A549 (cell line): Measurements from ENCODE around the gene MYBL2. TPM values are rescaled to one million over a fixed set of nuclear protein-coding genes. Genes with fewer than 3 reads are reported as not detected.

Source experiments
- ATAC-seq, 2 experiments: fragments of 200-7000 bp in 1 of 2; fragments of >200 bp in 1 of 2; cut with Nextera tagmentation in 1 of 2; cut with Tn5 transposase in 1 of 2; 3 replicates each; pipeline versions ENCODE4 v1.8.0 to v1.9.1; 2018 to 2020; ENCODE audit warnings: mild to moderate bottlenecking in 1 of 2, moderate library complexity in 1 of 2
- CTCF ChIA-PET: fragments of 300-600 bp; sonication (Branson Sonifier 250); formaldehyde crosslinking; extraction: SDS; loops from one replicate; lab custom pipeline; 2021; ENCODE audit warnings: antibody characterized with exemption, inconsistent platforms; lab: Yijun Ruan, JAX
- POLR2A ChIA-PET: fragments of 350-600 bp; formaldehyde crosslinking; extraction: SDS; loops from one replicate; lab custom pipeline; 2021; ENCODE audit warnings: antibody characterized with exemption, inconsistent platforms; lab: Yijun Ruan, JAX
- DNase-seq, 2 experiments: peaks; one replicate each; pipeline versions ENCODE4 v3.0.0 to v3.0.0-alpha.2; 2011 to 2016; ENCODE audit warnings: low read depth in 1 of 2, low spot score in 1 of 2
- FAIRE-seq: peaks from 2 replicates; lab custom pipeline; 2011; peaks lifted over from hg19 to GRCh38; lab: Jason Lieb, UNC
- H3K27ac ChIP-seq, 2 experiments: fragments of >200 bp; sonication (Bioruptor Twin); formaldehyde crosslinking; 3 replicates each; pipeline ENCODE4 v1.5.1; 2016 to 2017
- H3K4me1 ChIP-seq: fragments of >200 bp; sonication (Bioruptor Twin); formaldehyde crosslinking; 3 replicates; pipeline ENCODE4 v1.6.1; 2016
- H3K4me2 ChIP-seq: fragments of >200 bp; sonication (Bioruptor Twin); formaldehyde crosslinking; 3 replicates; pipeline ENCODE4 v1.6.1; 2016
- H3K4me3 ChIP-seq: fragments of >200 bp; sonication (Bioruptor Twin); formaldehyde crosslinking; 3 replicates; pipeline ENCODE4 v1.5.1; 2016
- H3K9me3 ChIP-seq: fragments of >200 bp; sonication (Bioruptor Twin); formaldehyde crosslinking; 3 replicates; pipeline ENCODE4 v1.6.1; 2016
- BHLHE40 ChIP-seq: IDR thresholded peaks from 2 replicates; pipeline ENCODE4 v1.6.1; 2012; ENCODE audit warnings: low read depth, low read length, inconsistent platforms
- CBX2 ChIP-seq: fragments of 200-600 bp; sonication (generic); IDR thresholded peaks from 2 replicates; pipeline ENCODE4 v1.6.1; 2016; ENCODE audit warnings: low read depth, mild to moderate bottlenecking, borderline replicate concordance
- CHD2 ChIP-seq: fragments of 150-350 bp; IDR thresholded peaks from 2 replicates; pipeline ENCODE4 v1.6.1; 2014; ENCODE audit warnings: low read length; ENCODE audit not compliant: partially characterized antibody
- EHF ChIP-seq: fragments of 250-450 bp; sonication (Bioruptor Pico); IDR thresholded peaks from 2 replicates; pipeline ENCODE4 v1.5.0; 2020; ENCODE audit warnings: mild to moderate bottlenecking
- EHMT2 ChIP-seq: fragments of 200-600 bp; sonication (generic); IDR thresholded peaks from 2 replicates; pipeline ENCODE4 v1.6.1; 2016; ENCODE audit warnings: antibody characterized with exemption, low read depth, mild to moderate bottlenecking, moderate library complexity
- EP300 ChIP-seq, 2 experiments: fragments of >200 bp; sonication (Bioruptor Twin); formaldehyde crosslinking; IDR thresholded peaks; 2 replicates in 1 of 2; 3 replicates in 1 of 2; pipeline ENCODE4 v1.6.1; 2016 to 2017
- FOXS1 ChIP-seq: fragments of 250-450 bp; sonication (Bioruptor Pico); IDR thresholded peaks from 2 replicates; pipeline ENCODE4 v1.5.0; 2020; ENCODE audit warnings: mild to moderate bottlenecking, moderate library complexity
- GATA3 ChIP-seq: IDR thresholded peaks from 2 replicates; pipeline ENCODE4 v1.6.1; 2012; ENCODE audit warnings: borderline replicate concordance
- HEYL ChIP-seq: fragments of 250-450 bp; sonication (Bioruptor Pico); IDR thresholded peaks from 2 replicates; pipeline ENCODE4 v1.8.0; 2021; ENCODE audit warnings: mild to moderate bottlenecking, moderate library complexity
- HOXB5 ChIP-seq: fragments of 250-450 bp; sonication (Bioruptor Pico); IDR thresholded peaks from 2 replicates; pipeline ENCODE4 v1.5.0; 2020; ENCODE audit warnings: mild to moderate bottlenecking, moderate library complexity
- JUN ChIP-seq, 2 experiments: fragments of >200 bp; sonication (Bioruptor Twin); formaldehyde crosslinking; IDR thresholded peaks; 2 replicates in 1 of 2; 3 replicates in 1 of 2; pipeline ENCODE4 v1.6.1; 2016 to 2017
- JUNB ChIP-seq: fragments of >200 bp; sonication (Bioruptor Twin); formaldehyde crosslinking; IDR thresholded peaks from 2 replicates; pipeline ENCODE4 v1.6.1; 2016
- NFE2L2 ChIP-seq: fragments of 150-350 bp; conservative IDR thresholded peaks from 2 replicates; pipeline ENCODE4 v1.6.1; 2014; ENCODE audit warnings: low read length
- NPAS2 ChIP-seq: fragments of 250-450 bp; sonication (Bioruptor Pico); IDR thresholded peaks from 2 replicates; pipeline ENCODE4 v1.8.0; 2022; ENCODE audit warnings: mild to moderate bottlenecking, moderate library complexity, borderline replicate concordance
- NR3C1 ChIP-seq: fragments of >200 bp; sonication (Bioruptor Twin); formaldehyde crosslinking; IDR thresholded peaks from 3 replicates; pipeline ENCODE4 v1.6.1; 2017
- PHF8 ChIP-seq: fragments of 200-600 bp; sonication (generic); IDR thresholded peaks from 2 replicates; pipeline ENCODE4 v1.6.1; 2016; ENCODE audit warnings: low read depth, mild to moderate bottlenecking, antibody characterized with exemption, moderate library complexity, borderline replicate concordance
- RFX5 ChIP-seq: fragments of 450-650 bp; IDR thresholded peaks from 2 replicates; pipeline ENCODE4 v1.7.1; 2014; ENCODE audit warnings: antibody characterized with exemption, mild to moderate bottlenecking, moderate library complexity
- RNF2 ChIP-seq: fragments of 200-600 bp; sonication (generic); IDR thresholded peaks from 2 replicates; pipeline ENCODE4 v1.6.1; 2016; ENCODE audit warnings: low read depth, mild to moderate bottlenecking, antibody characterized with exemption, moderate library complexity, borderline replicate concordance
- SMC3 ChIP-seq: fragments of >200 bp; sonication (Bioruptor Twin); formaldehyde crosslinking; IDR thresholded peaks from 3 replicates; pipeline ENCODE4 v1.6.1; 2018; ENCODE audit warnings: inconsistent platforms
- SREBF2 ChIP-seq: fragments of 450-650 bp; IDR thresholded peaks from 2 replicates; pipeline ENCODE4 v1.6.1; 2014; ENCODE audit warnings: mild to moderate bottlenecking, moderate library complexity
- TFCP2L1 ChIP-seq: fragments of 250-450 bp; sonication (Bioruptor Pico); IDR thresholded peaks from 2 replicates; pipeline ENCODE4 v1.5.0; 2021; ENCODE audit warnings: mild to moderate bottlenecking
- ZC3H11A ChIP-seq: fragments of 450-650 bp; IDR thresholded peaks from 2 replicates; pipeline ENCODE4 v1.6.1; 2014; ENCODE audit warnings: antibody characterized with exemption, mild to moderate bottlenecking
- ZNF302 ChIP-seq: fragments of 250-450 bp; sonication (Bioruptor Pico); IDR thresholded peaks from 2 replicates; pipeline ENCODE4 v1.9.0; 2021; ENCODE audit warnings: inconsistent platforms, mild to moderate bottlenecking, moderate library complexity
- WGBS: methylation state at CpG from one replicate; pipeline ENCODE4 v1.1.6; 2017; ENCODE audit errors: missing lambda C conversion rate; 5-methylcytosine and 5-hydroxymethylcytosine counted together
- polyA plus RNA-seq, 4 experiments: library from polyadenylated mRNA; depleted of rRNA in 3 of 4; stranded (reverse); fragments of >200 nt; fragmentation: RNase III in 1 of 4; extraction: RNeasy Plus Mini Kit Qiagen cat#74134 plus additional on column Dnase treatment in 1 of 4; gene quantifications; 2 replicates in 3 of 4; 3 replicates in 1 of 4; pipeline ENCODE4 v1.2.3, GENCODE V29; 2011 to 2017
- TF ChIP-seq, protein P1 (sequence below): fragments of 450-650 bp; IDR thresholded peaks from 2 replicates; pipeline ENCODE4 v1.6.1; 2014; ENCODE audit warnings: antibody characterized with exemption
- TF ChIP-seq, protein P2 (sequence below): IDR thresholded peaks from 2 replicates; pipeline ENCODE4 v1.6.1; 2012
- TF ChIP-seq, protein P3 (sequence below): fragments of 200-600 bp; sonication (generic); IDR thresholded peaks from 2 replicates; pipeline ENCODE4 v1.6.1; 2016; ENCODE audit warnings: antibody characterized with exemption, mild to moderate bottlenecking, moderate library complexity
- TF ChIP-seq, protein P4 (sequence below): fragments of >200 bp; sonication (Bioruptor Twin); formaldehyde crosslinking; IDR thresholded peaks from 3 replicates; pipeline ENCODE4 v1.6.1; 2016
- TF ChIP-seq, protein P5 (sequence below): fragments of >200 bp; sonication (Bioruptor Twin); formaldehyde crosslinking; IDR thresholded peaks from 3 replicates; pipeline ENCODE4 v1.5.1; 2016
- TF ChIP-seq, protein P6 (sequence below): IDR thresholded peaks from 2 replicates; pipeline ENCODE4 v1.6.1; 2012

Gene MYBL2
- polyA plus RNA-seq, 2 of the 4 experiments (the other 2 are of a cell fraction) = 19.9 to 53.7 TPM

DNA sequence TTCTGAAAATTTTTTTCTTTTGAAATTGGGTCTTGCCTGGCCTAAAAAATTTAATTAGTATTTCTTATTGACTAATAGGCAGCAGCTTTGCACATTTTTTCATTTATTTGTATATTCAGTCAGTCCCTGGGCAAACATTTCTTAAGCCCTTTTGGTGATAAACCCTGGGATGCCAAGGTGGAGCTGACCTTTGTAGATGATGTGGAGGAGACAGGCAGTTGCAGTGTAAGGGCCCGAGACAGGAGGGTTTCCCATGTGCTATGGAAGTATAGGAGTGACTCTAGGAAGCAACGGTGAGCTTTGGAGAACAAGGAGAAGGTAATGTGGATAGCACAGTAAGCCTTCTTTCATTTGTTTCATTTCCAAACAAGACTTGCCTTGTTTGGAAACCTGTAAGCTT is 3.5 kb downstream of the MYBL2 start:
- Histone ChIP-seq H3K9me3 (no peaks in the 10 kb centered on the region), H3K27ac (no peak overlapping the region), H3K4me3 (no peak overlapping the region), H3K4me1 (peaks cover 29% of the 10 kb centered on the region), H3K4me2 (no peak overlapping the region)
- CTCF ChIA-PET = interaction anchor here (1.2 to 1.7 kb wide), 3 partner anchors 10 to 222 kb away, joined by 3 to 6 read pairs (median 4); no protein-coding TSS in a partner anchor
- whole genome bisulfite sequencing = 59% methylated on average over 2 of the region's 2 CpGs
- DNase-seq (no peak), FAIRE-seq (no peak), ATAC-seq (no peak)
- POLR2A ChIA-PET = no interaction called here
- TF ChIP-seq, protein P1, sequence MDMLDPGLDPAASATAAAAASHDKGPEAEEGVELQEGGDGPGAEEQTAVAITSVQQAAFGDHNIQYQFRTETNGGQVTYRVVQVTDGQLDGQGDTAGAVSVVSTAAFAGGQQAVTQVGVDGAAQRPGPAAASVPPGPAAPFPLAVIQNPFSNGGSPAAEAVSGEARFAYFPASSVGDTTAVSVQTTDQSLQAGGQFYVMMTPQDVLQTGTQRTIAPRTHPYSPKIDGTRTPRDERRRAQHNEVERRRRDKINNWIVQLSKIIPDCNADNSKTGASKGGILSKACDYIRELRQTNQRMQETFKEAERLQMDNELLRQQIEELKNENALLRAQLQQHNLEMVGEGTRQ = no peak
- no peak for TF ChIP-seq HEYL (CRISPR knock-in tag)
- TF ChIP-seq TFCP2L1 (CRISPR knock-in tag) = no peak
- TF ChIP-seq EP300 (IDR thresholded peaks at IDR 0.05) = no peak
- TF ChIP-seq NFE2L2 = no peak
- TF ChIP-seq EHF (CRISPR knock-in tag) = no peak
- no peak for TF ChIP-seq RFX5
- TF ChIP-seq CBX2 = no peak
- TF ChIP-seq RNF2 = no peak
- no peak for TF ChIP-seq HOXB5 (CRISPR knock-in tag)
- no peak for TF ChIP-seq GATA3
- TF ChIP-seq, protein P2, sequence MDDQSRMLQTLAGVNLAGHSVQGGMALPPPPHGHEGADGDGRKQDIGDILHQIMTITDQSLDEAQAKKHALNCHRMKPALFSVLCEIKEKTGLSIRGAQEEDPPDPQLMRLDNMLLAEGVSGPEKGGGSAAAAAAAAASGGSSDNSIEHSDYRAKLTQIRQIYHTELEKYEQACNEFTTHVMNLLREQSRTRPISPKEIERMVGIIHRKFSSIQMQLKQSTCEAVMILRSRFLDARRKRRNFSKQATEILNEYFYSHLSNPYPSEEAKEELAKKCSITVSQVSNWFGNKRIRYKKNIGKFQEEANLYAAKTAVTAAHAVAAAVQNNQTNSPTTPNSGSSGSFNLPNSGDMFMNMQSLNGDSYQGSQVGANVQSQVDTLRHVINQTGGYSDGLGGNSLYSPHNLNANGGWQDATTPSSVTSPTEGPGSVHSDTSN = no peak
- TF ChIP-seq EHMT2 = no peak
- TF ChIP-seq, protein P3, sequence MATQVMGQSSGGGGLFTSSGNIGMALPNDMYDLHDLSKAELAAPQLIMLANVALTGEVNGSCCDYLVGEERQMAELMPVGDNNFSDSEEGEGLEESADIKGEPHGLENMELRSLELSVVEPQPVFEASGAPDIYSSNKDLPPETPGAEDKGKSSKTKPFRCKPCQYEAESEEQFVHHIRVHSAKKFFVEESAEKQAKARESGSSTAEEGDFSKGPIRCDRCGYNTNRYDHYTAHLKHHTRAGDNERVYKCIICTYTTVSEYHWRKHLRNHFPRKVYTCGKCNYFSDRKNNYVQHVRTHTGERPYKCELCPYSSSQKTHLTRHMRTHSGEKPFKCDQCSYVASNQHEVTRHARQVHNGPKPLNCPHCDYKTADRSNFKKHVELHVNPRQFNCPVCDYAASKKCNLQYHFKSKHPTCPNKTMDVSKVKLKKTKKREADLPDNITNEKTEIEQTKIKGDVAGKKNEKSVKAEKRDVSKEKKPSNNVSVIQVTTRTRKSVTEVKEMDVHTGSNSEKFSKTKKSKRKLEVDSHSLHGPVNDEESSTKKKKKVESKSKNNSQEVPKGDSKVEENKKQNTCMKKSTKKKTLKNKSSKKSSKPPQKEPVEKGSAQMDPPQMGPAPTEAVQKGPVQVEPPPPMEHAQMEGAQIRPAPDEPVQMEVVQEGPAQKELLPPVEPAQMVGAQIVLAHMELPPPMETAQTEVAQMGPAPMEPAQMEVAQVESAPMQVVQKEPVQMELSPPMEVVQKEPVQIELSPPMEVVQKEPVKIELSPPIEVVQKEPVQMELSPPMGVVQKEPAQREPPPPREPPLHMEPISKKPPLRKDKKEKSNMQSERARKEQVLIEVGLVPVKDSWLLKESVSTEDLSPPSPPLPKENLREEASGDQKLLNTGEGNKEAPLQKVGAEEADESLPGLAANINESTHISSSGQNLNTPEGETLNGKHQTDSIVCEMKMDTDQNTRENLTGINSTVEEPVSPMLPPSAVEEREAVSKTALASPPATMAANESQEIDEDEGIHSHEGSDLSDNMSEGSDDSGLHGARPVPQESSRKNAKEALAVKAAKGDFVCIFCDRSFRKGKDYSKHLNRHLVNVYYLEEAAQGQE = no peak
- no peak for TF ChIP-seq BHLHE40
- TF ChIP-seq, protein P4, sequence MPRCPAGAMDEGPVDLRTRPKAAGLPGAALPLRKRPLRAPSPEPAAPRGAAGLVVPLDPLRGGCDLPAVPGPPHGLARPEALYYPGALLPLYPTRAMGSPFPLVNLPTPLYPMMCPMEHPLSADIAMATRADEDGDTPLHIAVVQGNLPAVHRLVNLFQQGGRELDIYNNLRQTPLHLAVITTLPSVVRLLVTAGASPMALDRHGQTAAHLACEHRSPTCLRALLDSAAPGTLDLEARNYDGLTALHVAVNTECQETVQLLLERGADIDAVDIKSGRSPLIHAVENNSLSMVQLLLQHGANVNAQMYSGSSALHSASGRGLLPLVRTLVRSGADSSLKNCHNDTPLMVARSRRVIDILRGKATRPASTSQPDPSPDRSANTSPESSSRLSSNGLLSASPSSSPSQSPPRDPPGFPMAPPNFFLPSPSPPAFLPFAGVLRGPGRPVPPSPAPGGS = no peak
- TF ChIP-seq FOXS1 = no peak
- TF ChIP-seq, protein P5, sequence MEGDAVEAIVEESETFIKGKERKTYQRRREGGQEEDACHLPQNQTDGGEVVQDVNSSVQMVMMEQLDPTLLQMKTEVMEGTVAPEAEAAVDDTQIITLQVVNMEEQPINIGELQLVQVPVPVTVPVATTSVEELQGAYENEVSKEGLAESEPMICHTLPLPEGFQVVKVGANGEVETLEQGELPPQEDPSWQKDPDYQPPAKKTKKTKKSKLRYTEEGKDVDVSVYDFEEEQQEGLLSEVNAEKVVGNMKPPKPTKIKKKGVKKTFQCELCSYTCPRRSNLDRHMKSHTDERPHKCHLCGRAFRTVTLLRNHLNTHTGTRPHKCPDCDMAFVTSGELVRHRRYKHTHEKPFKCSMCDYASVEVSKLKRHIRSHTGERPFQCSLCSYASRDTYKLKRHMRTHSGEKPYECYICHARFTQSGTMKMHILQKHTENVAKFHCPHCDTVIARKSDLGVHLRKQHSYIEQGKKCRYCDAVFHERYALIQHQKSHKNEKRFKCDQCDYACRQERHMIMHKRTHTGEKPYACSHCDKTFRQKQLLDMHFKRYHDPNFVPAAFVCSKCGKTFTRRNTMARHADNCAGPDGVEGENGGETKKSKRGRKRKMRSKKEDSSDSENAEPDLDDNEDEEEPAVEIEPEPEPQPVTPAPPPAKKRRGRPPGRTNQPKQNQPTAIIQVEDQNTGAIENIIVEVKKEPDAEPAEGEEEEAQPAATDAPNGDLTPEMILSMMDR = no peak

DNA sequence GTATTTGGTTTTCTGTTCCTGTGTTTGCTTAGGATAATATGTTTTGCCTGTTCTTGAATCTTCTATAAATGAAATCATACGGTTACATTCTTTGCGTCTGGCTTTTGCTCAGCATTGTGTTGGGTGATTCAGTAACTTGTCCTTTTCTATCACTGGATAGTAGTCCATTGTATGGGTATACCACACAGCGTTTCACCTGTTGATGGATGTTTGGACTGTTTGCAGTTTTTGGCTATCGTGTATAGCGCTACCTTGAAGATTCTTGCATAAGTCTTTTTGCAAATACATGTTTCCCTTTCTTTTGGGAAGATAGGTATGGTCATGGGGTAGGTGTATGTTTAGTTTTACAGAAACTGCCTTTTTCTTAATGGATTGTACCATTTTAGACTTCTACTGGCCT is 9.5 kb downstream of the MYBL2 start:
- Histone ChIP-seq H3K4me1 (no peaks in the 10 kb centered on the region), H3K9me3 (no peaks in the 10 kb centered on the region), H3K4me3 (no peak overlapping the region), H3K27ac (no peak overlapping the region), H3K4me2 (no peak overlapping the region)
- CTCF ChIA-PET = no interaction called here
- DNase-seq = no peak
- POLR2A ChIA-PET = no interaction called here
- no peak for ATAC-seq
- no peak for FAIRE-seq
- WGBS = 92% methylated on average over 5 of the region's 5 CpGs
- TF ChIP-seq ZC3H11A (no peak), SMC3 (no peak), HOXB5 (CRISPR knock-in tag) (no peak), NPAS2 (CRISPR knock-in tag) (no peak), SREBF2 (no peak), JUNB (no peak), CHD2 (no peak), ZNF302 (no peak), PHF8 (no peak), NR3C1 (no peak), GATA3 (no peak), JUN (IDR thresholded peaks at IDR 0.05) (no peak)
- TF ChIP-seq, protein P5 = no peak
- TF ChIP-seq, protein P6, sequence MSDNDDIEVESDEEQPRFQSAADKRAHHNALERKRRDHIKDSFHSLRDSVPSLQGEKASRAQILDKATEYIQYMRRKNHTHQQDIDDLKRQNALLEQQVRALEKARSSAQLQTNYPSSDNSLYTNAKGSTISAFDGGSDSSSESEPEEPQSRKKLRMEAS = no peak
